ENCODE measurements around the gene DDIT3. TPM values are rescaled to one million over a fixed set of nuclear protein-coding genes. Genes with fewer than 3 reads are reported as not detected.
A peak's percentile ranks its signal among the peaks of the same experiment; 100 is the strongest.

Gene DDIT3
- total and polyA plus RNA-seq, 5 donors: 21.8 to 54.6 (median 22.3) TPM

- Histone ChIP-seq H3K27ac (ENCODE audit: low read length) (no peak overlapping the region), H3K27me3 (ENCODE audit: control insufficient read depth, insufficient read depth) (no peaks in the 10 kb centered on the region), H3K9me3 (ENCODE audit: control insufficient read depth, low read length) (no peaks in the 10 kb centered on the region), H3K4me3 (ENCODE audit: low read length) (no peak overlapping the region), H3K4me1 (ENCODE audit: control insufficient read depth, insufficient read depth, low read length) (no peaks in the 10 kb centered on the region)
- 49% methylated on average over 7 of the region's 7 CpGs for WGBS
- ATAC-seq (no peak), DNase-seq (no peak)
- intact Hi-C loops (cut with DNase I): no loop called here
Observed at GRCh38 chr12:57553343-57554202, 33.3 kb upstream of the DDIT3 start.

GRCh38 chr12:57552835-57553313 is 32.6 kb upstream of the DDIT3 start:
- intact Hi-C loops (cut with DNase I): no loop called here
- WGBS: 52% methylated on average over 6 of the region's 6 CpGs
- no peaks in the 10 kb centered on the region for H3K27me3 ChIP-seq (ENCODE audit: control insufficient read depth, insufficient read depth)
- no peak overlapping the region for H3K4me3 ChIP-seq (ENCODE audit: low read length)
- DNase-seq: no peak
- H3K9me3 ChIP-seq (ENCODE audit: control insufficient read depth, low read length): no peaks in the 10 kb centered on the region
- ATAC-seq: no peak
- H3K4me1 ChIP-seq (ENCODE audit: control insufficient read depth, insufficient read depth, low read length): no peaks in the 10 kb centered on the region
- H3K27ac ChIP-seq (ENCODE audit: low read length): no peak overlapping the region

- DNase-seq: no peak
- ATAC-seq: no peak
- Histone ChIP-seq H3K9me3 (ENCODE audit: control insufficient read depth, low read length) (no peaks in the 10 kb centered on the region), H3K4me3 (ENCODE audit: low read length) (no peak overlapping the region), H3K4me1 (ENCODE audit: control insufficient read depth, insufficient read depth, low read length) (no peaks in the 10 kb centered on the region), H3K27me3 (ENCODE audit: control insufficient read depth, insufficient read depth) (no peaks in the 10 kb centered on the region), H3K27ac (ENCODE audit: low read length) (no peak overlapping the region)
- intact Hi-C loops (cut with DNase I): no loop called here
- WGBS: 59% methylated on average over 2 of the region's 2 CpGs
Observed at GRCh38 chr12:57552306-57552651, 32.0 kb upstream of the DDIT3 start.

- WGBS: 86% methylated on average over 3 of the region's 3 CpGs
- Histone ChIP-seq H3K27me3 (ENCODE audit: control insufficient read depth, insufficient read depth) (no peaks in the 10 kb centered on the region), H3K4me3 (ENCODE audit: low read length) (no peak overlapping the region), H3K4me1 (ENCODE audit: control insufficient read depth, insufficient read depth, low read length) (no peaks in the 10 kb centered on the region), H3K9me3 (ENCODE audit: control insufficient read depth, low read length) (no peaks in the 10 kb centered on the region), H3K27ac (ENCODE audit: low read length) (no peak overlapping the region)
- intact Hi-C loops (cut with DNase I): no loop called here
- ATAC-seq (no peak), DNase-seq (no peak)
Observed at GRCh38 chr12:57551637-57552305, 31.5 kb upstream of the DDIT3 start.

- Histone ChIP-seq H3K4me3 (ENCODE audit: low read length) (no peak overlapping the region), H3K27ac (ENCODE audit: low read length) (no peak overlapping the region), H3K4me1 (ENCODE audit: control insufficient read depth, insufficient read depth, low read length) (peaks cover 4% of the 10 kb centered on the region), H3K27me3 (ENCODE audit: control insufficient read depth, insufficient read depth) (no peaks in the 10 kb centered on the region), H3K9me3 (ENCODE audit: control insufficient read depth, low read length) (no peaks in the 10 kb centered on the region)
- ATAC-seq (no peak), DNase-seq (no peak)
- intact Hi-C loops (cut with DNase I): no loop called here
- WGBS: 57% methylated on average over 7 of the region's 7 CpGs
Observed at GRCh38 chr12:57550641-57551549, 30.6 kb upstream of the DDIT3 start.

GRCh38 chr12:57549909-57550640 is 29.8 kb upstream of the DDIT3 start, which contains the start of gene KIF5A:
Gene KIF5A, plus strand, starts transcription at chr12:57550044. Its CDS starts 228 bp downstream, at chr12:57550272.
- peaks cover 7% of the 10 kb centered on the region for H3K4me1 ChIP-seq (ENCODE audit: control insufficient read depth, insufficient read depth, low read length)
- DNase-seq (peak in 2 of 3 donors; percentile 61 to 62), ATAC-seq (no peak)
- H3K4me3 ChIP-seq (ENCODE audit: low read length): peak within 1 kb of the TSS; percentile 47
- 4% methylated on average over 52 of the region's 52 CpGs for whole genome bisulfite sequencing
- no peaks in the 10 kb centered on the region for H3K27me3 ChIP-seq (ENCODE audit: control insufficient read depth, insufficient read depth)
- H3K27ac ChIP-seq (ENCODE audit: low read length): no peak within 1 kb of the TSS
- no peaks in the 10 kb centered on the region for H3K9me3 ChIP-seq (ENCODE audit: control insufficient read depth, low read length)
- intact Hi-C loops (cut with DNase I): no loop called here

GRCh38 chr12:57549203-57549908 is 29.0 kb upstream of the DDIT3 start:
- no peak overlapping the region for H3K27ac ChIP-seq (ENCODE audit: low read length)
- H3K4me3 ChIP-seq (ENCODE audit: low read length): peak overlapping the region; percentile 47
- no peaks in the 10 kb centered on the region for H3K9me3 ChIP-seq (ENCODE audit: control insufficient read depth, low read length)
- DNase-seq (no peak), ATAC-seq (no peak)
- no peaks in the 10 kb centered on the region for H3K27me3 ChIP-seq (ENCODE audit: control insufficient read depth, insufficient read depth)
- WGBS: 35% methylated on average over 13 of the region's 13 CpGs
- intact Hi-C loops (cut with DNase I): no loop called here
- peaks cover 7% of the 10 kb centered on the region for H3K4me1 ChIP-seq (ENCODE audit: control insufficient read depth, insufficient read depth, low read length)

GRCh38 chr12:57548488-57548887 is 28.2 kb upstream of the DDIT3 start:
- ATAC-seq (no peak), DNase-seq (no peak)
- H3K27me3 ChIP-seq (ENCODE audit: control insufficient read depth, insufficient read depth): no peaks in the 10 kb centered on the region
- no peak overlapping the region for H3K27ac ChIP-seq (ENCODE audit: low read length)
- H3K9me3 ChIP-seq (ENCODE audit: control insufficient read depth, low read length): no peaks in the 10 kb centered on the region
- no peak overlapping the region for H3K4me3 ChIP-seq (ENCODE audit: low read length)
- peaks cover 7% of the 10 kb centered on the region for H3K4me1 ChIP-seq (ENCODE audit: control insufficient read depth, insufficient read depth, low read length)
- WGBS: 45% methylated on average over 2 of the region's 2 CpGs
- intact Hi-C loops (cut with DNase I): no loop called here

GRCh38 chr12:57548013-57548315 is 27.6 kb upstream of the DDIT3 start:
- WGBS: 95% methylated on average over 2 of the region's 2 CpGs
- H3K27ac ChIP-seq (ENCODE audit: low read length): no peak overlapping the region
- intact Hi-C loops (cut with DNase I): no loop called here
- no peaks in the 10 kb centered on the region for H3K27me3 ChIP-seq (ENCODE audit: control insufficient read depth, insufficient read depth)
- peaks cover 7% of the 10 kb centered on the region for H3K4me1 ChIP-seq (ENCODE audit: control insufficient read depth, insufficient read depth, low read length)
- ATAC-seq: no peak
- no peaks in the 10 kb centered on the region for H3K9me3 ChIP-seq (ENCODE audit: control insufficient read depth, low read length)
- H3K4me3 ChIP-seq (ENCODE audit: low read length): no peak overlapping the region
- no peak for DNase-seq

Measured in right cardiac atrium (tissue), 5 donors.